Panc1 (cell line): ENCODE data around the gene CDH15. TPM values are rescaled to one million over a fixed set of nuclear protein-coding genes. Genes with fewer than 3 reads are reported as not detected.

Experiments
- ATAC-seq: fragments of 200-7000 bp; cut with Tn5 transposase; 2 replicates; pipeline ENCODE4 v1.9.1; 2020; ENCODE audit warnings: mild to moderate bottlenecking, moderate library complexity
- BruUV-seq: library from RNA; stranded (reverse); fragments of 400-500 nt; replicated peaks from 2 replicates; lab custom pipeline; 2021; lab: Mats Ljungman, UMichigan
- CTCF ChIA-PET: fragments of 300-600 bp; sonication (Branson Sonifier 250); formaldehyde crosslinking; loops from one replicate; lab custom pipeline; 2022; ENCODE audit warnings: antibody characterized with exemption; lab: Charles Lee
- POLR2A ChIA-PET: fragments of 300-600 bp; sonication (Branson Sonifier 250); formaldehyde crosslinking; loops from one replicate; lab custom pipeline; 2022; ENCODE audit warnings: antibody characterized with exemption; lab: Charles Lee
- DNase-seq: peaks from one replicate; pipeline ENCODE4 v3.0.0-alpha.2; 2010; ENCODE audit warnings: low read depth, low spot score
- H3K27ac ChIP-seq: 2 replicates; pipeline ENCODE4 v1.5.1; 2011; ENCODE audit warnings: mild to moderate bottlenecking, low read length, inconsistent platforms
- H3K27me3 ChIP-seq: fragments of 200-500 bp; sonication (Bioruptor generic); 2 replicates; pipeline ENCODE4 v1.6.0; 2014; ENCODE audit warnings: low read length, inconsistent platforms; ENCODE audit not compliant: control insufficient read depth, insufficient read depth
- H3K36me3 ChIP-seq: fragments of 200-500 bp; sonication (Bioruptor generic); 2 replicates; pipeline ENCODE4 v1.5.1; 2014; ENCODE audit warnings: inconsistent platforms, mild to moderate bottlenecking, low read length, moderate library complexity; ENCODE audit not compliant: control insufficient read depth, insufficient read depth
- H3K4me1 ChIP-seq: 2 replicates; pipeline ENCODE4 v1.5.1; 2011; ENCODE audit warnings: inconsistent platforms, mild to moderate bottlenecking, low read length, moderate library complexity; ENCODE audit not compliant: control insufficient read depth, insufficient read depth
- H3K4me3 ChIP-seq, 2 experiments: 2 replicates each; pipeline ENCODE4 v1.5.1; 2011 to 2012; ENCODE audit warnings: low read depth in 2 of 2, low read length in 2 of 2, mild to moderate bottlenecking in 2 of 2, inconsistent platforms in 1 of 2, moderate library complexity in 1 of 2
- H3K9me3 ChIP-seq: fragments of 200-500 bp; sonication (Bioruptor generic); 2 replicates; pipeline ENCODE4 v1.5.1; 2014; ENCODE audit warnings: low read depth, mild to moderate bottlenecking, inconsistent platforms, low read length, moderate library complexity; ENCODE audit not compliant: control insufficient read depth, insufficient read depth
- CTCF ChIP-seq: fragments of 450-650 bp; IDR thresholded peaks from 2 replicates; pipeline ENCODE4 v1.5.1; 2017; ENCODE audit warnings: mild to moderate bottlenecking
- POLR2AphosphoS5 ChIP-seq: IDR thresholded peaks from 2 replicates; pipeline ENCODE4 v1.6.1; 2012; ENCODE audit warnings: mild to moderate bottlenecking, low read depth, low read length, moderate library complexity
- REST ChIP-seq, 2 experiments: IDR thresholded peaks; 2 replicates each; pipeline ENCODE4 v1.6.1; 2011 to 2012; ENCODE audit warnings: low read depth in 2 of 2, control low read depth in 1 of 2, low read length in 1 of 2, mild to moderate bottlenecking in 1 of 2, moderate library complexity in 1 of 2; ENCODE audit not compliant: insufficient read depth in 1 of 2
- SIN3A ChIP-seq: IDR thresholded peaks from 2 replicates; pipeline ENCODE4 v1.6.1; 2012; ENCODE audit warnings: low read depth, mild to moderate bottlenecking, low read length, moderate library complexity, borderline replicate concordance; ENCODE audit not compliant: insufficient read depth
- in situ Hi-C: cut with HindIII; loops from 2 replicates; pipeline ENCODE4 v1.10.0; 2016; ENCODE audit warnings: low sequenced_read_pairs, low pct_unique_long_range_greater_than_20kb
- intact Hi-C: fragments of 100-400 bp; cut with micrococcal nuclease; formaldehyde crosslinking; loops from one replicate; pipeline ENCODE4 v1.10.0; 2022; ENCODE audit not compliant: unreplicated experiment
- total RNA-seq: library from RNA; stranded (reverse); gene quantifications from one replicate; pipeline ENCODE4 v1.2.1, GENCODE V29; 2021; ENCODE audit not compliant: unreplicated experiment

Gene CDH15
- total RNA-seq, 1 experiment from 2014 or later: 0.51 TPM

GRCh38 chr16:89179148-89179484, 7.6 kb downstream of the CDH15 start:
- H3K9me3 ChIP-seq: no peaks in the 10 kb centered on the region
- no peaks in the 10 kb centered on the region for H3K27me3 ChIP-seq
- H3K36me3 ChIP-seq: no peaks in the 10 kb centered on the region
- H3K4me1 ChIP-seq: no peaks in the 10 kb centered on the region; the same call in 1 of the 2 replicates
- no peak for DNase-seq
- no peak for ATAC-seq
- in situ Hi-C loops (no loop called here), intact Hi-C loops (no loop called here)
- ChIA-PET CTCF (no interaction called here), POLR2A (no interaction called here)
- TF ChIP-seq REST (IDR thresholded peaks at IDR 0.05; ENCODE audit: insufficient read depth in 1 of 2, low read depth in 2 of 2, low read length in 1 of 2): no peak
- no peak for TF ChIP-seq SIN3A
- TF ChIP-seq CTCF: no peak
- no TSS peak for BruUV-seq
- no peak overlapping the region for H3K4me3 ChIP-seq
- H3K27ac ChIP-seq: no peak overlapping the region

- no peaks in the 10 kb centered on the region; the same call in 1 of the 2 replicates for H3K4me1 ChIP-seq
- no peaks in the 10 kb centered on the region for H3K9me3 ChIP-seq
- H3K27me3 ChIP-seq: no peaks in the 10 kb centered on the region
- H3K27ac ChIP-seq: no peak overlapping the region
- DNase-seq: no peak
- in situ Hi-C loops: no loop called here
- intact Hi-C loops: no loop called here
- H3K36me3 ChIP-seq: no peaks in the 10 kb centered on the region
- ATAC-seq: no peak
- BruUV-seq: no TSS peak
- ChIA-PET CTCF (interaction anchor here (0.7 kb wide), 1 partner anchor 12 kb away, joined by 3 read pairs; no protein-coding TSS in a partner anchor), POLR2A (no interaction called here)
- no peak overlapping the region for H3K4me3 ChIP-seq
- TF ChIP-seq CTCF (no peak), REST (IDR thresholded peaks at IDR 0.05; ENCODE audit: insufficient read depth in 1 of 2, low read depth in 2 of 2, low read length in 1 of 2) (no peak), SIN3A (no peak), POLR2AphosphoS5 (no peak)
Observed at GRCh38 chr16:89179656-89180315, 8.2 kb downstream of the CDH15 start.
